GM21619 (cell line): ENCODE data around the gene C16orf89.

Source experiments
- ATAC-seq: cut with Tn5 transposase; IDR thresholded peaks from one replicate; pipeline ENCODE4 v1.9.1; 2021; ENCODE audit not compliant: unreplicated experiment

The C16orf89 gene

DNA sequence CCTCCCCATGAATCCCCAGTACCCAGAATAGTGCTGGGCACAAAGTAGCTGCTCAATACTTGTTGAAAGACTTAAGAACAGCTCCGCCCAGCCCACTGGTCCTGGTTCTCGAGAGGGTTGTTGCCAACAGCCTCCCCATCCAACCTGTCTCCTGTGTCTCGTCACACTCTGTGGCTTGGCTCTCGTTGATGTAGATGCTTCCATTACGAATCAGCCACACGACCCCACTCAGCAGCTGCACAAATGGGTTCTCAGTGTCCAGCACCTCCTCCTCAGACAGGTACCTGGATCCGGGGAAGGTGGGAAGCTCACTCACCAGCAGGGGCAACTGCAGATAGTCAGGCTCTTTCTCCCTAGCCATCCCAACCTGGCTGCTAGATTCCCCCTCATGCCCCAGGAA, 34.2 kb downstream of the C16orf89 start:
- no peak for ATAC-seq

DNA sequence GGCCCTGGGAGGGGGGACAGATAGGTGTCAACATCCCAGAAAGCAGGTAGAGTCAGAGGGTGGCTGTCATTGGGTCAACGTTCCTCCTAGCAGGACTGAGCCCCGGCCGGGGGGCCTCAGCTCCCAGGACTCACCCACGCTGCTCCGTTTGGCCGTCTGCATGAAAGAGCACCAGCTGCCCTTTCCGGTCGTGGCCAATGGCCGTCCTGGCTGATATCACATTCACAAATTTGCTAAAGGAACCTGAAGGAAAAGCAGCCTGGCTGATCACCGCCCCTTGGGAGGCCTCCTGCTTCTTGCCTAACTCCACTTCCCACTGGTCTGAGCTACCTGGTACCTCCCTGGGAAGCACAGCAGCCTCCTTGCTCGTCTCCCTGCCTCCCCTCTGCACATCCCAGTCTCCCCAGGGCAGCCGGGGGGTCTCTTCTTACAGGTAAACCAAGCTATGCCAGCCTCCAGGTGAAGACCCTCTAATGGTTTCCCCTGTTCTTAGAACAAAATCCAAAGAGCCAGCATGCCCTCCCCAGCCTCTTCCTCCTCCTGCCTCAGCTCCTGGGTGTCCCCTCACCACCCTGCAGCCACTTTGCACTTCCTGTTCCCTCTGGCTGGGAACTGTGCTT, 35.4 kb downstream of the C16orf89 start:
- ATAC-seq: no peak

DNA sequence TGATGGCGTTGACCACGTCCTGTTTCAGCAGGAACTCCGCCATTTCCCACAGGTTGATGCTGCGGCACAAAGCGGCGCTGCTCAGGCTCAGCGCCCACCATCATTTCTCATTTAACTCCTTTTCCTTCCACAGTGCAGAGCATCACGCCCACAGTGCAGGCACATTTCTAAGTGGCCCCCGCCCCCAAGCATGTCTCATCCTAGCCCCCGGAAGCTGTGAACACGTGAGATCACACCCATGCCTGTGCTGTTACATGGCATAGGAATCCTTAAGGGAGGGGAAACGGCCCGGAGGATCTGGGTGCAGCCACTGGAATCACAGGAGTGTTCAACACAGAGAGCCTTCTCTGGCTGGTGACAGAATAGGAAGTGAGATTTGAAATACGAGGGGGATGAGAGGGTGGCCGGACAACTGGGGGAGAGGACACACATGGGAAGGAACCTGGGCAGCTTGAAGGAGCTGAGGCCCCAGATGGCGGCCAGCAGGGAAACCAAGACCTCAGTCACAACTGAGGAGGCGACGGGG, 36.7 kb downstream of the C16orf89 start:
- ATAC-seq: no peak

DNA sequence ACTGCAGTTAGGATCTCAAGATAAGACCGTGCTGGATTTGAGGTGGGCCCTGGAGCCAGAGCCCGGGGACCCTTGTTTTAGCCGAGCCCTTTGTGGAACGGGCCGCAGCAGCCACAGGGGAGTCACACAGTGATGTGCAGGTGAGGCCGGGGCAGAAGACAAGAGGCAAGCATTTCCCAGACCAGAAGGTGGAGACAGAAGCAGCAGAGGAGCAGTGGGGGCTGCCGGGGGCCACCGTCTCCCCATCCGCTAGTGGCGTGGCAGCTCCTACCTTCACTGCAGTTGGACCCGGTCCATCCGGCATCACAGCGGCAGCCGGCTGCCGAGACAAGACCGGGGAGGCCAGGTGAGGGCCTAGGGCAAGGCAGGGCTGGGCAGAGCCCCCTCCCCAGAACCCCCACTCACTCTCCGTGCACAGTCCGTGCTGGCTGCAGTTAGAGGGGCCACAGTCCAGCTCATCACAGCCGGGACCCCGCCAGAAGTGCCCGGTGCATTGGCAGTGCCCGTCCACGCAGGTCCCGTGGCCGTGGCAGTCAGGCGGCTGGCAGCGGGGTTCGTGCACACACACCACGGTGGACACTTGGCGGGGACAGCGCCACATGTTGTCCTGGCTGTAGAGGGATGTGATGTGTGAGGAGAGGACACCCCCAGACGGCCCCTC, 38.1 kb downstream of the C16orf89 start:
- ATAC-seq: no peak

DNA sequence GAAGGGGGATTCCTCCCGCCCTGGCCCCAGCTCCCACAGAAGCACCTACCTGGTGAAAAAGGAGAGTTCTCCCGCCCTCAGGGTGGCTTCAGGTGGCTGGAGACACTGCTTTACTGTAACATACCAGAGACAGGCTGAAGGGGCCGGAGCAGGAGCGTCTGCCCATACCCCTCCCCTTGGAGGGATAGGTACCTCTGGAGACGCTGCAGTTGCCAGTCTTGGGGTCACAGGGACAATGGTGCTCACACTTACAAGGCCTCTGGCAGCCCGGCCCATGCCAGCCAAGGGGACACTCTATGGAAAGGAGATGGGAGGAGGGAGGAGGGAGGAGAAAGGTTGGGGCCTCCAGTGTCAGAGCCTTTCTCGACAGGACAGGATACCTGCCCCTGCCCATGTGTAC, 38.7 kb downstream of the C16orf89 start:
- ATAC-seq: no peak

DNA sequence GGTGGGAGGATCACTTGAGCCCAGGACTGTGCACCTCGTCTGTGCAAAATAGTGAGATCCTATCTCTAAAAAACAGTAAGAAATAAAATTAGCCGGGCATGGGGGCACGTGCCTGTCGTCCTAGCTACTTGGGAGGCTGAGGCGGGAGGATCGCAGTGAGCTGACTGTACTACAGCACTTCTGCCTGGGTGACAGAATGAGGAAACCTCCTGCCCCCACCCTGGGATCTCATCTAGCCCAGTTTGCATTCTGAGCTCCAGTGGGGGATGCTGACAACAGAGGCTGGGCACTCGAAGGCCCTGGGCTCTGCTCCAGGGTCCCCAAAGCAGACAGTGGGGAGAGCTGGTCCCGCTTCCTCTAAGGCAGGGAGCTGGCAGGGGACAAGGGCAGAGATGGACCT, 39.1 kb downstream of the C16orf89 start:
- no peak for ATAC-seq

DNA sequence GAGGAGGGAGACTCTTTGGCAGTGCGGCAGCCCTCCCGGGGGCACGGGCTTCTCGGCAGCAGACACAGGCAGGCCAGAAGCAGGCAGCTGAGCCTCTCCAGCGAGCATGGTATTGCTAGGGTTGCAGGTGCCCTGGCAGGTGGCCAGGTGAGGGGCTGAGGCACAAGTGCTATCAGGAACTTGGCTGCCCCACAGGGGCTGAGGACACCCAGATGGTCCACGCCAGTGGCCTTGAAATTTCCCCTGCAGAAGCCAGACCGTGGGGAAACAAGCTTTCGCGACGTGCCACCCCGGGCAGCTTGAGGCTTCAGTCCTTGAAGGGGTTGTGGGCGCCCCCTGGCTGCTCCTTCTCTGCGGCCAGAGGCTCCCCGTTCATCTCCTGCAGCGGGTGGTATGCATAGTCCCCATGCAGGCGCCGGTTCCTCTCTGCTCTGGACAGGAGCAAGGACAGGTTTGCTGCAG, 40.6 kb downstream of the C16orf89 start:
- ATAC-seq: no peak

DNA sequence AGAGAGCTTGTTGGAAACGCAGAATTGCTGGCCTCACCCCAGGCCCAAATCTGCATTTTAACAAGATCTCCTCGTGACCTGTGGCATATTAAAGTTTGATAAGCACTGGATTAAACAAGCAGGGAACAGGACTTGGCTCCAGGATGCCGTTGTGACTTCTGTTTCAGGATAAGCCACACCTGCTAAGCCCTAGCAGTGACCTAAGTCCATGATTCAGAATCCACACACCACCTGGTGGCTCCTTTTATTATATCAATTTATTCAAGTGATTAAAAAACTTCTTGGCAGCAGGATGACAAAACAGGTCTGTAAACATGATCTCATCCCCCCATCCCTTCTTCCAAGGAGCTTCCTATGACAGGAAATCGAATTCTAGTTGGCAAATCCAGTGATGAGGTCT, 41.1 kb downstream of the C16orf89 start:
- no peak for ATAC-seq

DNA sequence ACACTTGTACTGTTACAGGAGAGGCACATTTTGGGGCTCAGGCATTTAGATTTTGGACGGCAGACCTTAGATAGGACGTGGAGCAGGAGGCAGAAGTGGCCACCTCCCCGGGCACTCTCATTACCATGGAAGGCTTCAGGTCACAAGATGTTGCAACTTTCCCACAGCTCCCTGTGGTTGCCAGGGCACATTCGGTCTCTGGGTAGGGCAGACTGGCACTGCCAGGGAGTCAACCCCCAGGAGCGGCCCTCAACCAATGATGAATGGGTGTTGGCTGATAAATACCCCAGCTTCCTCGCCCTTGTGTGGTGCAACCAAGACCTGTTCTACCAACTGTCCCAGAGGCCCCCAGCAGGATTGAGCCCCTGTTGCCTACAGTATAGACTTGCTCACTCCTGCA, 43.2 kb downstream of the C16orf89 start:
- no peak for ATAC-seq

DNA sequence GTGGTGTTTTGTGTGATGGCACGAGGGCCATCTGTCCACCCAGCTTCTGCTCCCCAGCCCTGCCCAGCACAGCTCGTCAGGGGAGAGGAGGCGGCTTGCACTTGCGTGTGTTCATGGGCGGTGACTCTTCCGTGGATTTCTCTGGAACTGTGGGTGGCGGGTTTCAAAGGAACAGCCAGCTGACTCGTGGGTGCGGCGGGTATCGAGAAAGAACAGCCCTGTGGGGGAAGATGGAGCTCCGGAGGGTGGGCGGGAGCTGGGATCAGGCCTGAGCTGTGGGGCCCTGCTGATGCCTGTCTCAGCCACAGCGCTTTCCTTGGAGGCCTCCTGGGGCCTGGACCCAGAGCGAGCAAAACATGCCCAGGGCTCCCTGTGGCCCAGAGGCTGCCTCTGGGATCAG, 45.2 kb downstream of the C16orf89 start:
- no peak for ATAC-seq

DNA sequence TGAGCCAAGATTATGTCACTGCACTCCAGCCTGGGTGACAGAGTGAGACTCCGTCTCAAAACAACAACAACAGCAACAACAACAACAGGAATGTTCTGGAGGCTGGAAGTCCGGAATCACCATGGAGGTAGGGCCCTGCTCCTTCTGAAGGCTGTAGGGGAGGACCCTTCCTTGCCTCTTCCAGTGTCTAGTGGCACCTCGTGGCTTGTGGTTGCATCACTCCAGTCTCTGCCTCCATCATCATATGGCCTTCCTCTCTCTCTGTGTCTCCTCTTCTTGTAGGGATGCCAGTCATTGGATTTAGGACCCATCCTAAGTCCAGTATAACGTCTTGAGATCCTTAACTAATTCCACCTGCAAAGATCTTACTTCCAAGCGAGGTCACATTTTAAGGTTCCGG, 46.0 kb downstream of the C16orf89 start:
- ATAC-seq: no peak

DNA sequence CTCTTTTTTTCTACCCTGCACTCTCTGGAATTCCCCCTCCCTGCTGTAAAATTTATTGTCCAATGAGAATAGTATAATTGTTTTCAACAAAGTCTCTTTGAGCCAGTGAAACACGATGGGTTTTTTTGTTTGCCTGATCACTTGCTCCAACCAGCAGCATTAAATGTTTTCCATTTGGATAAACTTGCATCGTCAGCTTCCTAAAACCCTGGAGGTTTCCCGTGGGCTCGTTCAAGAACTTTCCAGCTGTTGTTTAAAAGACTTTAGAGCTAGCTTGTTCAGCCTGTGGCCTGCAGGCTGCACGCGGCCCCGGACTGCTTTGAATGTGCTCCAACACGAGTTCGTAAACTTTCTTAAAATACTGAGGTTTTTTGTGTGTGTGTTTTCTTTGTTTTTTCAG, 47.0 kb downstream of the C16orf89 start:
- ATAC-seq: no peak

DNA sequence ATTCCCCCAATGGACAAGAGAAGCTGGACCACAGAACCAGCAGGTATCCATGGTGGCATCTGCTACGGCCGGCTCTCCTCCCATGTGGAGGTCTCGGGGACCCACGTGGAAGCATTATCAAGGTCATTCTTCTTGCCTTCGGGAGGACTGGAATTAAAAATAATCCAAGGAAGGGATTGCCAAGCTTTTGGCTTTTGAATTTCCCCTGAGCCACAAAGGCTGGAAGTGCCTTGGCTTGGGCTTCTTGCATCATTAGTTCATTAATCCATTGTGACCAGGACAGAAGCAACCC, 48.1 kb downstream of the C16orf89 start:
- no peak for ATAC-seq

DNA sequence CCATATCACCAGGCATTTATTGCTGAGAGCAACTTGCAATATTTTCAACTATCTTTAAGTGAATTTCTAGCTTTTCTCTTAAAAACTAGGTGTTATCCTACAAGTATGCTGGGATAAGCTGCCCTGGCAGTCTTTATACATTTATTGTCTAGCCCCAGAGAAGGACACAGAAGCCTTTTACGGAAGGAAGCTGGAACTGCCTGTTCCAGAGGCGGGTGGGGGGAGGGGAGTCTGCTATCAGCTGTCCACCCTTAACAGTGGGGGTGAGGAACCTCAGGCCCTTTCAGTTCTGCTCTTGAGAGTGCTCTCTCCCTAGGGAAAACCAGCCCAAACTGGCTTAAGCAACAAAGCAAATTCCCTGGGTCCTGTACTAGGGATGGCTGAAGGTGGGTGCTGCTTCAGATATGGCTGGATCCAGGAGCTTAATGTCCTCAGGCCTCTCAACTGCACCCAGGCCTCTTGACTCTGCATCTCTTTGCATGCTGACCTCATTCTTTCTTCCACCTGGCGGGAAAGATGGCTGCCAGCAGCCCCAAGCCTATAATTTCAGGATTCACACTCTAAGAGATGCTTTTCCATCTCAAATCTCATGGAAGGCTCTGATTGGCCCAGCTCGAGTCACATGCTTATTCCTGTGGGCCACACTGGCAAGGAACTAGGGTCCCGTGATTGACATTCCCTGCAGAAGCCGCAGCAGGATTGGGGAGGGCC, 48.6 kb downstream of the C16orf89 start:
- no peak for ATAC-seq

DNA sequence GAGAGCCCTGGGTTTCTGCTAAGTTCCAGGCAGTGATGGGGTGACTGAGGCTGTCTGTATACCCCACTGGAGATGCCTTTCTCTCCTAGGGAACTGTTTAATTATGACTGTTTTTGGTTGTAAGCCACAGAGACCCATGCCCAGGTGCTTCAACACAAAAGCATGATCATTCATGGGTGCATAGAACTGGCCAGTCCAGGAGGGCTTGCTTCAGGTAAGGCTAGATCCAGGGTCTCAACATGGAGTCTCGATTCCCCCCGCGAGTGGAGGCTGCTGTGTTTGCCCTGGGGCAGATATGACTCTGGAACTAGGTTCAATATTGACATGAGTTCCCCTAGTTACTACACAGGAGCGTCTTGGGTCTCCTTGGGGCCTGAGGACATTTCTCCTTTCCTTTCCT, 49.9 kb downstream of the C16orf89 start:
- ATAC-seq: no peak

DNA sequence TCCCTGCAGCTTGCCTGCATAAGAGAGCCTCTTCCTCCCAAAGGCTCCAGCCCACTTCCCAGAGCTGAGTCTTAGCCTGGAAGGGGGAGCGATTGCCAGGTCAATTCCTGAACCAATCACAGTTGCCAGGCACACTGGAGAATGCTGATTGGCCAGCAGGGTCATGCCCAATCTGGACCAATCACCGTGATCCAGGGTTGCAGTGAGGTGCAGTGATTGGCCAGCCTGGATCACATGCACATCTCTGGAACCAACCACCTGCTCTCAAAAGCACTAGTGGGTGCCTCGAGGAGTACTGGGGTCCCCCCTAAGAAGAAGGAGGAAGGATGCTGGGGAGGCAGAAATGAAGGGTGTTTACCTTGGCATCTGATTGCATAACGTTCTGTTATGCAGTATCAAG, 50.4 kb downstream of the C16orf89 start:
- ATAC-seq: no peak

DNA sequence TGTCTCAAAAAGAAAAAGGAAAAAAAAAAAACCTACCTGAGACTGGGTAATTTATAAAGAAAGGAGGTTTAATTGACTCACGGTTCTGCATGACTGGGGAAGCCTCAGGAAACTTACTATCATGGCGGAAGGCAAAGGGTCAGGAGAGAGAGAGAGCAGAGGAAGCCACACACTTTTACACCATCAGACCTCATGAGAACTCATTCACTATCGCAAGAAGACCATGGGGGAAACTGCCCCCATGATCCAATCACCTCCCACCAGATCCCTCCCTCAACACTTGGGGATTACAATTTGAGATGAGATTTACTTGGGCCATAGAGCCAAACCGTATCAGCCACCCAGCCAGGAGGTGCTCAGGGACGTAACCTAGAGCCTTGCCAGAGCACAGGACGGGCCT, 52.9 kb downstream of the C16orf89 start:
- no peak for ATAC-seq

DNA sequence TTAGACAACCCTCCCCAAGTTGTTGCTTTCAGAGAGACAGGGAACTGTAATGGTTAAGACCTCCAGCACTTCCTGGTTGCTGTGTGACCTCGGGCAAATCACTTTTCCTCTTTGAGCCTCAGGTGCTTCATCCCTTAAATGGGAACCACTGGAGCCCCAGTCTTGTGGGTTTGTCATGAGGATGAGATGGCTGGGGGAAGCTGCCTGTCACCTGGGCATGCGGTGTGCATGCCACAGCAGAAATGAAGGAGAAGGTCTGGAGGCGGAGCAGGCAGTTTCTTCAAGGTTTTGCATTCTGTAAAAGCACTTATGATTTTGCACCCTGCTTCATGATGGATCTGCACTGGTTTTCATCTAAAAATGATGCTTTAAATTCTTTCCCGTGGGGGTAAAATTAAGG, 54.1 kb downstream of the C16orf89 start:
- no peak for ATAC-seq

DNA sequence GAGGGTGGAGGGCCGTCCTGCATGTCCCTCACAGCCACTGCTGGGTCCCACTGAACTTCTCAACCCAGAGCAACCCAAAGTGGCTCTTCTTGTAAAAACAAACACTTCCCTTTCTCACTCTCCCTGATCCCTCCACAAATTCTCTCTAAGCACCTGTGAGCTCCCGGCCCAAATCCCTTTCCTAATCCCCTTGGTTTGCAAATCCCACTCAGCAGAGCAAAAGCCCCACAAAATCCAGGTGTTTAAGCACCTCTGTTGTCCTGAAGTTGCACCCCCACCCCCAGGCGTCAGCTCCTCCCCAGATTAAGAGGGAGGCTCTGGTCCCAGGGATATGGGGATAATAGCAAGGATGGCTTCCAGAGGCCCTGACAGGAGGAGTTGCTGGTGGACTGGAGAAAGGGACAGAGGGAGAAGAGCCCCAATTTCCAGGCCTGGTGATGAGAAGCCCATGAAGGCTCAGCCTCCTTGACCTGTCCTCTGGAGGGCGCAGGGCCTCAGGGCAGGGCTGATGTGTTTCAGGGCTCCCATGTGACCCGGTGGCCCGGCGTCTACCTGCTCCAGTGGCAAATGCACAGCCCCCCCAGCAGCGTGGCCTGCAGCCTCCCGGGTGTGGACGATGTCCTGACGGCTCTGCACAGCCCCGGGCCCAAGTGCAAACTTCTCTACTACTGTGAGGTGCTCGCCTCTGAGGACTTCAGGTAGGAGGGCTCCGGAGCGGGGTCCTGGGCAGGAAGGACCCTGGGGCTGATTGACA, 55.0 kb downstream of the C16orf89 start:
- ATAC-seq: no peak

DNA sequence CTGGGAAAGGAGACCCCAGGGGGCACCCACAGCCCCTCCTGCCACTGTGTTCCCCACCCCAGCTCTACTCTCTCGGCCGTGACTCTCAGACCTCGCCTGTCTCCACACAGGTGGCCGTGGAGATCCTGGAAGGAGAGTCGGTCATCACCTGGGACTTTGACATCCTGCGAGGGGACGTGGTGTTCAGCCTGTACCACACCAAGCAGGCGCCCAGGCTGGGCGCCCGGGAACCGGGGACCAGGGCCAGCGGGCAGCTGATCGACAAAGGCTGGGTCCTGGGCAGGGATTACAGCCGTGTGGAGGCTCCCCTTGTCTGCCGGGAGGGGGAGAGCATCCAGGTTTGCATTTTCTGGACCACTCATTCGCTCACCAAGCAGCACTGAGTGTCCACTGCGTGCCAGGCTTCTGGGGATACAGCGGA, 57.4 kb downstream of the C16orf89 start:
- no peak for ATAC-seq

DNA sequence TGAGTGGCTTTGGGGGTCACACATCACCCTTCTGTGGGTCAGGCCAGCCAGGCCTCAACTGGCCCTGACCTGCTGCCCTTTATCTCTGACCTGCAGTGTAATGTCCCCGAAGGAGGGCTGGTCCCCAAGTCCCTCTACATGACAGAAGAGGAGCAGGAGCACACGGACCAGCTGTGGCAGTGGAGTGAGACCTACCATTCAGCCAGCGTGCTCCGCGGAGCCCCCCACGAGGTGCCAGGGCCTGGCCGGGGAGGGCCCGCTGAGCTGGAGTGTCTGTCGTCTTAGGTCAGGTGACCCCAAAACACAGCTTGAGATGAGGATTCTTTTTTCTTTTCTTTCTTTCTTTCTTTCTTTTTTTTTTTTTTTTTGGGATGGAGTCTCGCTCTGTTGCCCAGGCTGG, 58.5 kb downstream of the C16orf89 start:
- ATAC-seq: no peak
